Keratinocyte (primary cell): ENCODE data around the gene ZDHHC18. TPM values are rescaled to one million over a fixed set of nuclear protein-coding genes. Genes with fewer than 3 reads are reported as not detected.

Experiments
- DNase-seq: peaks from one replicate; pipeline ENCODE4 v3.0.0-alpha.2; 2011; ENCODE audit warnings: low read depth, missing footprints, low spot score
- FAIRE-seq: peaks from 2 replicates; lab custom pipeline; 2011; peaks lifted over from hg19 to GRCh38; lab: Jason Lieb, UNC
- H2AFZ ChIP-seq: 2 replicates; pipeline ENCODE4 v1.6.0; 2012; ENCODE audit warnings: low read length, control low read depth, inconsistent platforms; ENCODE audit not compliant: control insufficient read depth
- H3K27ac ChIP-seq: 2 replicates; pipeline ENCODE4 v1.5.1; 2011; ENCODE audit warnings: low read length; ENCODE audit not compliant: control insufficient read depth, insufficient read depth
- H3K27me3 ChIP-seq: 3 replicates; pipeline ENCODE4 v1.6.0; 2011; ENCODE audit warnings: low read length; ENCODE audit not compliant: control insufficient read depth, insufficient read depth; ENCODE audit errors: extremely low read depth
- H3K36me3 ChIP-seq, 2 experiments: 2 replicates in 1 of 2; 3 replicates in 1 of 2; pipeline ENCODE4 v1.5.1; 2011; ENCODE audit warnings: low read length in 2 of 2, mild to moderate bottlenecking in 1 of 2; ENCODE audit not compliant: control insufficient read depth in 2 of 2, insufficient read depth in 2 of 2; ENCODE audit errors: extremely low read depth in 1 of 2
- H3K4me1 ChIP-seq: 3 replicates; pipeline ENCODE4 v1.5.1; 2011; ENCODE audit warnings: low read length; ENCODE audit not compliant: control insufficient read depth, insufficient read depth; ENCODE audit errors: extremely low read depth
- H3K4me2 ChIP-seq: 3 replicates; pipeline ENCODE4 v1.6.0; 2011; ENCODE audit warnings: low read depth, low read length; ENCODE audit not compliant: control insufficient read depth, insufficient read depth; ENCODE audit errors: extremely low read depth
- H3K4me3 ChIP-seq, 3 experiments: fragments of 200-600 bp in 1 of 3; sonication (generic) in 1 of 3; 2 replicates in 2 of 3; 3 replicates in 1 of 3; pipeline ENCODE4 v1.5.1; 2011 to 2016; ENCODE audit warnings: low read length in 3 of 3, mild to moderate bottlenecking in 3 of 3, control low read depth in 2 of 3, inconsistent platforms in 1 of 3, low read depth in 1 of 3, mixed read lengths in 1 of 3, mixed run types in 1 of 3, moderate library complexity in 1 of 3; ENCODE audit not compliant: control insufficient read depth in 2 of 3, insufficient read depth in 2 of 3; ENCODE audit errors: extremely low read depth in 1 of 3
- H3K79me2 ChIP-seq: 2 replicates; pipeline ENCODE4 v1.6.0; 2012; ENCODE audit warnings: low read length; ENCODE audit not compliant: control insufficient read depth, insufficient read depth
- H3K9ac ChIP-seq: 3 replicates; pipeline ENCODE4 v1.6.0; 2011; ENCODE audit warnings: low read length; ENCODE audit not compliant: control insufficient read depth, insufficient read depth; ENCODE audit errors: extremely low read depth
- H3K9me1 ChIP-seq: 3 replicates; pipeline ENCODE4 v1.6.0; 2011; ENCODE audit warnings: low read length; ENCODE audit not compliant: control insufficient read depth, insufficient read depth; ENCODE audit errors: extremely low read depth
- H3K9me3 ChIP-seq: 2 replicates; pipeline ENCODE4 v1.5.1; 2012; ENCODE audit warnings: low read depth, low read length; ENCODE audit not compliant: control insufficient read depth
- H4K20me1 ChIP-seq: 3 replicates; pipeline ENCODE4 v1.6.0; 2011; ENCODE audit warnings: low read length; ENCODE audit not compliant: control insufficient read depth, insufficient read depth; ENCODE audit errors: extremely low read depth
- EZH2 ChIP-seq: IDR thresholded peaks from one replicate; pipeline ENCODE4 v1.6.1; 2012; ENCODE audit warnings: inconsistent platforms, mild to moderate bottlenecking, low read length, moderate library complexity
- dilution Hi-C: fragments of 300-500 bp; cut with MboI; formaldehyde crosslinking; loops from one replicate; pipeline ENCODE4 v1.7.0; 2020; ENCODE audit warnings: low sequenced_read_pairs; ENCODE audit not compliant: extremely low pct_ligation_motif_present
- polyA plus RNA-seq, 5 experiments: library from polyadenylated mRNA; depleted of rRNA in 3 of 5; stranded (reverse) in 3 of 5; stranded (forward) in 1 of 5; unstranded in 1 of 5; fragments of >200 nt; gene quantifications; 1 replicate in 1 of 5; 2 replicates in 3 of 5; 3 replicates in 1 of 5; pipeline versions ENCODE4 v1.2.1 to v1.2.3, GENCODE V29; 2011 to 2012; ENCODE audit warnings: missing spikeins in 2 of 5, low read depth in 1 of 5, low replicate concordance in 1 of 5
- TF ChIP-seq, protein P1 (sequence below), 3 experiments: IDR thresholded peaks in 1 of 3; conservative IDR thresholded peaks in 1 of 3; optimal IDR thresholded peaks in 1 of 3; 2 replicates in 2 of 3; 3 replicates in 1 of 3; pipeline versions ENCODE3 to v1.5.1; 2011; ENCODE audit warnings: low read length in 3 of 3, mild to moderate bottlenecking in 3 of 3, moderate library complexity in 2 of 3, control low read depth in 1 of 3, inconsistent platforms in 1 of 3; ENCODE audit not compliant: insufficient read depth in 2 of 3; ENCODE audit errors: extremely low read depth in 1 of 3

The ZDHHC18 gene
- polyA plus RNA-seq, 1 donor (not counting 4 experiments of a cell fraction or from before 2014, with no cell fraction given), result 18.1 TPM

DNA sequence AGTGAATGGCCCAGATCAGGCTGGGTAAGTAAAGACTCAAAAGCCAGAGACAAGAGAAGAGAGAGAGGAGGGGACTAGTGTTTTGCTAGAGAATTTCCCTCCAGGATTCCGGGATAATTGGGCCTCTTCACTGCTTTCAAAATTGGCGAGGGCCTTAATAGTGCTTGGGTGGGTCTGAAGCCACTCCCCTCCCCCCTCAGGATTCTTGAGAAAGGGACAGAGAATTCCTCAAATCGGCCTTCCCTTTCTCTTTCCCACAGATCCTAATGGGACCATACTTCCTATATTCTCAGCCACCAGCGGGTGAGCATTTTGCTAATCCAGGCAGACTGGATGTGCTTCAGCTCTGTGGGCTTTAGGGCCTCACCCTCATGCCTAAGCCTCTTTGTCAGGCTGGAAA lies 48.4 kb downstream of the ZDHHC18 start:
- no peak for FAIRE-seq
- Histone ChIP-seq H3K4me3 (no peak overlapping the region), H3K4me2 (no peak overlapping the region), H3K9me1 (no peaks in the 10 kb centered on the region), H3K36me3 (peaks cover 8 to 24% of the 10 kb centered on the region in 2 experiments), H3K4me1 (peaks cover 34% of the 10 kb centered on the region), H3K79me2 (no peaks in the 10 kb centered on the region), H4K20me1 (no peaks in the 10 kb centered on the region), H3K27me3 (no peaks in the 10 kb centered on the region), H2AFZ (no peak overlapping the region), H3K9me3 (no peaks in the 10 kb centered on the region), H3K27ac (peak overlapping the region; percentile 27), H3K9ac (no peak overlapping the region)
- dilution Hi-C loops, result no loop called here
- DNase-seq, result no peak
- no peak for TF ChIP-seq EZH2
- TF ChIP-seq, protein P1, sequence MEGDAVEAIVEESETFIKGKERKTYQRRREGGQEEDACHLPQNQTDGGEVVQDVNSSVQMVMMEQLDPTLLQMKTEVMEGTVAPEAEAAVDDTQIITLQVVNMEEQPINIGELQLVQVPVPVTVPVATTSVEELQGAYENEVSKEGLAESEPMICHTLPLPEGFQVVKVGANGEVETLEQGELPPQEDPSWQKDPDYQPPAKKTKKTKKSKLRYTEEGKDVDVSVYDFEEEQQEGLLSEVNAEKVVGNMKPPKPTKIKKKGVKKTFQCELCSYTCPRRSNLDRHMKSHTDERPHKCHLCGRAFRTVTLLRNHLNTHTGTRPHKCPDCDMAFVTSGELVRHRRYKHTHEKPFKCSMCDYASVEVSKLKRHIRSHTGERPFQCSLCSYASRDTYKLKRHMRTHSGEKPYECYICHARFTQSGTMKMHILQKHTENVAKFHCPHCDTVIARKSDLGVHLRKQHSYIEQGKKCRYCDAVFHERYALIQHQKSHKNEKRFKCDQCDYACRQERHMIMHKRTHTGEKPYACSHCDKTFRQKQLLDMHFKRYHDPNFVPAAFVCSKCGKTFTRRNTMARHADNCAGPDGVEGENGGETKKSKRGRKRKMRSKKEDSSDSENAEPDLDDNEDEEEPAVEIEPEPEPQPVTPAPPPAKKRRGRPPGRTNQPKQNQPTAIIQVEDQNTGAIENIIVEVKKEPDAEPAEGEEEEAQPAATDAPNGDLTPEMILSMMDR (optimal IDR thresholded peaks at IDR 0.05 in 1 of 3, IDR thresholded peaks at IDR 0.05 in 1 of 3, conservative IDR thresholded peaks at IDR 0.05 in 1 of 3; ENCODE audit: extremely low read depth in 1 of 3, insufficient read depth in 2 of 3, low read length in 3 of 3), result no peak

DNA sequence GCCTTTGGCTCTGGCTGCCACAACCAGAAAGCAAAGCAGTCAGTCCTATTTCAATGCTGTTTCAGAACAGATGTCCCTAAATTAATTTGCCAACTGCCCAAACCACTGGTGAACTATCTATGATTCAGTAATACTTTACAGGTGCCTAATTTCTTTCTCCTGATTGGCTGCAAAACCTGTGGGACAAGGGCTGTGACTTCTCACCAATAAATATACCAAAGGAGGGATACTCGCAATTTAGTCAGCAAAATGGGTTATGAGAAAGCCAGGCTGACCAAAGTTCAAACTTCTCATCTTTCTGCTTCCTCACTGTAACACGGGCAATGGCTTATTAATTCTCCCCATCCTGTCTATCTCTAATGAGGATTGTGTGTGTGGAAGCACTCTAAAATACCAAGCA lies 50.8 kb downstream of the ZDHHC18 start:
- Histone ChIP-seq H3K4me1 (peaks cover 30% of the 10 kb centered on the region), H3K9ac (peak overlapping the region; percentile 22), H3K9me1 (no peaks in the 10 kb centered on the region), H3K36me3 (peaks cover 20 to 41% of the 10 kb centered on the region in 2 experiments), H2AFZ (no peak overlapping the region), H3K27me3 (no peaks in the 10 kb centered on the region), H4K20me1 (no peaks in the 10 kb centered on the region), H3K4me2 (peak overlapping the region; percentile 22), H3K4me3 (no peak overlapping the region), H3K9me3 (no peaks in the 10 kb centered on the region), H3K79me2 (peaks cover 1% of the 10 kb centered on the region), H3K27ac (peak overlapping the region; percentile 41)
- FAIRE-seq, result no peak
- dilution Hi-C loops, result no loop called here
- TF ChIP-seq, protein P1 (optimal IDR thresholded peaks at IDR 0.05 in 1 of 3, IDR thresholded peaks at IDR 0.05 in 1 of 3, conservative IDR thresholded peaks at IDR 0.05 in 1 of 3; ENCODE audit: extremely low read depth in 1 of 3, insufficient read depth in 2 of 3, low read length in 3 of 3), result no peak
- TF ChIP-seq EZH2, result no peak
- no peak for DNase-seq
